ENCODE measurements around the gene C17orf50. TPM values are rescaled to one million over a fixed set of nuclear protein-coding genes. Genes with fewer than 3 reads are reported as not detected.

The C17orf50 gene
- total and polyA plus RNA-seq, 2 of the 13 experiments (the other 11 are each of a cell fraction or from before 2014, with no cell fraction given): not detected

GRCh38 chr17:35764123-35764991, 3.7 kb downstream of the C17orf50 start (continued):
- TF ChIP-seq ZNF263 (CRISPR knock-in tag; IDR thresholded peaks at IDR 0.05) (peak; percentile 97), SKIL (CRISPR knock-in tag; IDR thresholded peaks at IDR 0.05; ENCODE audit: borderline replicate concordance) (no peak), HMGA1 (CRISPR knock-in tag; conservative IDR thresholded peaks at IDR 0.05) (no peak), ZNF556 (CRISPR knock-in tag; IDR thresholded peaks at IDR 0.05; ENCODE audit: borderline replicate concordance) (peak; percentile 90), MAFF (IDR thresholded peaks at IDR 0.05; ENCODE audit: low read depth, low read length) (no peak), ZNF614 (CRISPR knock-in tag; IDR thresholded peaks at IDR 0.05; ENCODE audit: borderline replicate concordance) (peak; percentile 36; the same call in 1 of the 2 replicates), HCFC1 (IDR thresholded peaks at IDR 0.05; ENCODE audit: low read depth, low read length) (no peak), XRCC5 (optimal IDR thresholded peaks at IDR 0.05; ENCODE audit: low read length) (peak; percentile 74), MIXL1 (CRISPR knock-in tag; IDR thresholded peaks at IDR 0.05) (0 out of 2 replicates have a peak, but pooled peaks have one; percentile 40), ZNF235 (CRISPR knock-in tag; IDR thresholded peaks at IDR 0.05; ENCODE audit: borderline replicate concordance) (0 out of 2 replicates have a peak, but pooled peaks have one; percentile 72), ZNF251 (CRISPR knock-in tag; IDR thresholded peaks at IDR 0.05) (no peak), ZBTB4 (CRISPR knock-in tag; IDR thresholded peaks at IDR 0.05; ENCODE audit: borderline replicate concordance) (no peak), FOXA3 (CRISPR knock-in tag; IDR thresholded peaks at IDR 0.05) (0 out of 2 replicates have a peak, but pooled peaks have one; percentile 35), MAFK (conservative IDR thresholded peaks at IDR 0.05 in 1 of 2, IDR thresholded peaks at IDR 0.05 in 1 of 2; ENCODE audit: low read length in 2 of 2) (no peak), ERF (CRISPR knock-in tag; IDR thresholded peaks at IDR 0.05) (peak; percentile 84), ZNF790 (CRISPR knock-in tag; IDR thresholded peaks at IDR 0.05; ENCODE audit: borderline replicate concordance) (peak; percentile 99), NR2F2 (IDR thresholded peaks at IDR 0.05; ENCODE audit: borderline replicate concordance, low read depth) (no peak)
- TF ChIP-seq, protein P1, sequence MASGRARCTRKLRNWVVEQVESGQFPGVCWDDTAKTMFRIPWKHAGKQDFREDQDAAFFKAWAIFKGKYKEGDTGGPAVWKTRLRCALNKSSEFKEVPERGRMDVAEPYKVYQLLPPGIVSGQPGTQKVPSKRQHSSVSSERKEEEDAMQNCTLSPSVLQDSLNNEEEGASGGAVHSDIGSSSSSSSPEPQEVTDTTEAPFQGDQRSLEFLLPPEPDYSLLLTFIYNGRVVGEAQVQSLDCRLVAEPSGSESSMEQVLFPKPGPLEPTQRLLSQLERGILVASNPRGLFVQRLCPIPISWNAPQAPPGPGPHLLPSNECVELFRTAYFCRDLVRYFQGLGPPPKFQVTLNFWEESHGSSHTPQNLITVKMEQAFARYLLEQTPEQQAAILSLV (CRISPR knock-in tag; IDR thresholded peaks at IDR 0.05; ENCODE audit: borderline replicate concordance): peak; percentile 41; the same call in 1 of the 2 replicates
- TF ChIP-seq, protein P2, sequence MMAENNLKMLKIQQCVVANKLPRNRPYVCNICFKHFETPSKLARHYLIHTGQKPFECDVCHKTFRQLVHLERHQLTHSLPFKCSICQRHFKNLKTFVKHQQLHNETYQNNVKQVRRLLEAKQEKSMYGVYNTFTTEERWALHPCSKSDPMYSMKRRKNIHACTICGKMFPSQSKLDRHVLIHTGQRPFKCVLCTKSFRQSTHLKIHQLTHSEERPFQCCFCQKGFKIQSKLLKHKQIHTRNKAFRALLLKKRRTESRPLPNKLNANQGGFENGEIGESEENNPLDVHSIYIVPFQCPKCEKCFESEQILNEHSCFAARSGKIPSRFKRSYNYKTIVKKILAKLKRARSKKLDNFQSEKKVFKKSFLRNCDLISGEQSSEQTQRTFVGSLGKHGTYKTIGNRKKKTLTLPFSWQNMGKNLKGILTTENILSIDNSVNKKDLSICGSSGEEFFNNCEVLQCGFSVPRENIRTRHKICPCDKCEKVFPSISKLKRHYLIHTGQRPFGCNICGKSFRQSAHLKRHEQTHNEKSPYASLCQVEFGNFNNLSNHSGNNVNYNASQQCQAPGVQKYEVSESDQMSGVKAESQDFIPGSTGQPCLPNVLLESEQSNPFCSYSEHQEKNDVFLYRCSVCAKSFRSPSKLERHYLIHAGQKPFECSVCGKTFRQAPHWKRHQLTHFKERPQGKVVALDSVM (CRISPR knock-in tag; IDR thresholded peaks at IDR 0.05): peak; percentile 69
